Measurements from ENCODE around the gene EEF2KMT.
"Not testable (repeated sequence)": the region's sequence is repeated elsewhere in the genome, so short reads cannot be mapped to it uniquely, and the experiment has no call there.

The EEF2KMT gene

GRCh38 chr16:5097061-5097469 lies 530 bp downstream of the EEF2KMT start:
- H3K27ac ChIP-seq = not testable (repeated sequence)

DNA sequence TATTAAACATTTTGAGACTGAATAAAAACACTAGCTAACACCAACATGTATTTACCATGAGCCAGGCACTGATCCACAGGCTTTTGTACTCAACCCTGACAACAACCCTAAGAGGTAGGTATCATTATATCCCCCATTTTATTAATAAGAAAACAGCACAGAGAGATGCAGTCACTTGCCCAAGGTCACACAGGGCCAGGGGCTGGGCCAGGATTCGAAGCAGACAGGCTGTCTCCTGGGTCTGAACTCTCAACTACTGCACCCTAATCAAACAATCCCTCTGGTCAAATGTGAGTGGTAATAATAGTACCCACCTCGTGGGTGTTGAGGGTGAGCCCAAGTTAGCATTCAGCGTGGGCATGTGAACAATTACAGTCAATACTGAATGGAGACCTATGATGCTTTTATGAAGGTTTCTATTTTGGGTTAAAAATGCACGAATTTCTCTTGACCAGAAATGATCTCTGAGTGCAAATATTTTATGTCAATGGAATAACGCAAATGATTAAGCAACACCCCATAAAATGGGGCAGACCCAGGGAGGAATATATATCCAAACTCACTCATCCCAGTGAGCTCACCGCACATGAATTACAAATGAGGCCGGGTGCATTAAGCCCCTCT lies 1.0 kb downstream of the EEF2KMT start:
- H3K27ac ChIP-seq = not testable (repeated sequence)

GRCh38 chr16:5095145-5095830 lies 2.3 kb downstream of the EEF2KMT start:
- not testable (repeated sequence) for H3K27ac ChIP-seq

- H3K27ac ChIP-seq = not testable (repeated sequence)
Observed at GRCh38 chr16:5093746-5094145, 3.8 kb downstream of the EEF2KMT start.

GRCh38 chr16:5093081-5093480 lies 4.5 kb downstream of the EEF2KMT start:
- H3K27ac ChIP-seq = not testable (repeated sequence)

GRCh38 chr16:5090592-5090991 lies 7.0 kb downstream of the EEF2KMT start:
- not testable (repeated sequence) for H3K27ac ChIP-seq

DNA sequence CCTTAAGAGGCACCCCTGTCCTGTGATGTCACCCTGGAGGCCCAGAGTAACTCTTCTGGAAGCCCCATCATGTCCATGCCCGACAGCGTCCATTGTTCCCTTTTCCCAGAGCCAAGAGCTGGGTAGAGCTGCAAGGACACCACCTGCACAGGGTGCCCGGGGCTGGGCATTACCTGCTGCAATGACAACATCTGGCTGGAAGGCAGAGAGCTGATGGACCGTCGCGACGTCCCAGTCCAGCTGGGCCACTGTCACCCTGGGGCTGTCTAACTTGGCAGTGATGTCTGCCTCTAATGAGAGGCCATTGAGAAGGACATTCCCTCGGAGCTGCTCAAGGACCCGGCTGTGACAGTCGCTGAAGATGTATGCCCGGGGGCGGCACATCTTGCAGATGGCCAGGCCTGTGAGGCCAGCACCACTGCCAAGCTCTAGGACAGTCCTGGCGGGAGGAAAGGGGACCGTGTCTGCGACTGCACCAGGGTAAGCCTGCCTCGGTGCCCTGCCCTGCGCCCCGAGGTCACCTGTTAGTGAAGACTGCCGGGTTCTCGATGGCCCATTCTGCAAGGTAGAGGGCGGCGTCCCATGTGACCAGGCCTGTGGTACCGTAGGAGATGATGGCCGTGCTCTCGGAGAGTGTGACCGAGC lies 7.6 kb downstream of the EEF2KMT start:
- not testable (repeated sequence) for H3K27ac ChIP-seq

- H3K27ac ChIP-seq = not testable (repeated sequence)
Observed at GRCh38 chr16:5088936-5089335, 8.7 kb downstream of the EEF2KMT start.

GRCh38 chr16:5088086-5088790 lies 9.4 kb downstream of the EEF2KMT start:
- H3K27ac ChIP-seq = not testable (repeated sequence)

DNA sequence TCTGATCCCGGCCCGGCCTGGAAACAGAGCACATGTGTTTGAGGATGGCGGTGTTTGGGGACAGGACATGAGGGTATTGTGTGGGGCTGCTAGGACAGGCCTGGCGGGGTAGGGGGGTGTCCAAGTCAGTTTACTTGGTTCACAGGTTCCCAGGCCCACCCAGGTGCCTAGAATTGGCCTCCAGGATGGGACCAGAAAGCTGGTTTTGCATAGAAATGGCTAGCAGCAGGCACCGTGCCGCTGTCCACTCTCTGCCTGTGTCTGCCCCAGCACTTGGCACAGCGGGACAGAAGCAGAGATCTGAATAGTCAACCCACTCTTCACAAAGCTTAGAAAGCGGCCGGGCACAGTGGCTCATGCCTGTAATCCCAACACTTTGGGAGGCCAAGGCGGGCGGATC lies 11.9 kb downstream of the EEF2KMT start:
- not testable (repeated sequence) for H3K27ac ChIP-seq

GRCh38 chr16:5084802-5085201 lies 12.8 kb downstream of the EEF2KMT start:
- TF ChIP-seq, protein P1, sequence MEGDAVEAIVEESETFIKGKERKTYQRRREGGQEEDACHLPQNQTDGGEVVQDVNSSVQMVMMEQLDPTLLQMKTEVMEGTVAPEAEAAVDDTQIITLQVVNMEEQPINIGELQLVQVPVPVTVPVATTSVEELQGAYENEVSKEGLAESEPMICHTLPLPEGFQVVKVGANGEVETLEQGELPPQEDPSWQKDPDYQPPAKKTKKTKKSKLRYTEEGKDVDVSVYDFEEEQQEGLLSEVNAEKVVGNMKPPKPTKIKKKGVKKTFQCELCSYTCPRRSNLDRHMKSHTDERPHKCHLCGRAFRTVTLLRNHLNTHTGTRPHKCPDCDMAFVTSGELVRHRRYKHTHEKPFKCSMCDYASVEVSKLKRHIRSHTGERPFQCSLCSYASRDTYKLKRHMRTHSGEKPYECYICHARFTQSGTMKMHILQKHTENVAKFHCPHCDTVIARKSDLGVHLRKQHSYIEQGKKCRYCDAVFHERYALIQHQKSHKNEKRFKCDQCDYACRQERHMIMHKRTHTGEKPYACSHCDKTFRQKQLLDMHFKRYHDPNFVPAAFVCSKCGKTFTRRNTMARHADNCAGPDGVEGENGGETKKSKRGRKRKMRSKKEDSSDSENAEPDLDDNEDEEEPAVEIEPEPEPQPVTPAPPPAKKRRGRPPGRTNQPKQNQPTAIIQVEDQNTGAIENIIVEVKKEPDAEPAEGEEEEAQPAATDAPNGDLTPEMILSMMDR (conservative IDR thresholded peaks at IDR 0.05) = peak; percentile 69

GRCh38 chr16:5084099-5084731 lies 13.4 kb downstream of the EEF2KMT start:
- not testable (repeated sequence) for H3K27ac ChIP-seq

More at GRCh38 chr16:5084802-5085201, 12.8 kb downstream of the EEF2KMT start:
- not testable (repeated sequence) for H3K27ac ChIP-seq

DNA sequence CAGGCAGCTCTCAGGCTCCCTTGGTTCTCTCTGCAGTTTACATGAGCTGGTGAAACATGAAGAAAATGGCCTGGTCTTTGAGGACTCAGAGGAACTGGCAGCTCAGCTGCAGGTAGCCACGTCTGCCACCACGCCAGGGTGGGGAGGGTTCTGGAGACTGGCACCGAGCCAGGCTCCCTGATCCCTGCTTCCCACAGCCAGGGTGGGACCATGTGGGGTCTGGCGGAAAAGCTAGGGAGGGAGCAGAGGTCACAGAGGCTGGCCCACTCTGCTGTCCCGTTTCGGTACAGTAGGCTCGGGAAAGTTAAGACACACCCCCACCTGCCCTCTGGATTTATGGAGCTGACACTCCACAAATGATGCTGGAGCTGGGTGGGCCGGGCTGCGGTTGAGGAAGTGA lies 13.9 kb downstream of the EEF2KMT start:
- H3K27ac ChIP-seq = not testable (repeated sequence)

GRCh38 chr16:5080996-5081395 lies 16.6 kb downstream of the EEF2KMT start:
- H3K27ac ChIP-seq = not testable (repeated sequence)

DNA sequence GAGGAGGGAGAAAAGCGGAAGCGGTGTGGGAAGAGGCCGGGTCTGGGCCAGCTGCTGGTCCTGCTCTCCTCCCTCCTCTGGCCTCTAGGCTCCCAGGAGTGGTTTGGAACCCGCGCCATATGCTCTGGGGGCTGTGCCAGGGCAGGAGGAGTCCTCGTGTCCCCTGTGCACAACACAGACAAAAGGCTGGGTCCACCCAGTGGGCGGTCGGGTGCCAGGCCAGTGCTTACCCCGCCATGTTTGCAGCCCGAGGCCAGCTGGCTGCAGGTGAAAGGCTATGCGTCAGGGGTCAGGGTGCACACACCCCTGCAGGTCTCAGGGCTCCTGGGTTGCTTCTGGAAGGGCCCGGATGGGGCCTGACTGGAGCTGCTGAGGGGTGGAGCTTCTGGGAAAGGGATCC lies 17.1 kb downstream of the EEF2KMT start:
- H3K27ac ChIP-seq = not testable (repeated sequence)
